ENCODE measurements around the gene PARP15.
"Not testable (repeated sequence)": the region's sequence is repeated elsewhere in the genome, so short reads cannot be mapped to it uniquely, and the experiment has no call there.

DNA sequence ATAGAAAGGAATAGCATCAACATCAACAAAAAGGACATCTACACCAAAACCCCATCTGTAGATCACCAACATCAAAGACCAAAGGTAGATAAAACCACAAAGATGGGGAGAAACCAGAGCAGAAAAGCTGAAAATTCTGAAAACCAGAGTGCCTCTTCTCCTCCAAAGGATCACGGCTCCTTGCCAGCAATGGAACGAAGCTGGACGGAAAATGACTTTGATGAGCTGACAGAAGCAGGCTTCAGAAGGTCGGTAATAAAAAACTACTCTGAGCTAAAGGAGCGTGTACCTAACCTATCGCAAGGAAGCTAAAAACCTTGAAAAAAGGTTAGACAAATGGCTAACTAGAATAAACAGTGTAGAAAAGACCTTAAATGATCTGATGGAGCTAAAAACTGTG is 74.5 kb downstream of the PARP15 start:
- TF ChIP-seq, protein P1, sequence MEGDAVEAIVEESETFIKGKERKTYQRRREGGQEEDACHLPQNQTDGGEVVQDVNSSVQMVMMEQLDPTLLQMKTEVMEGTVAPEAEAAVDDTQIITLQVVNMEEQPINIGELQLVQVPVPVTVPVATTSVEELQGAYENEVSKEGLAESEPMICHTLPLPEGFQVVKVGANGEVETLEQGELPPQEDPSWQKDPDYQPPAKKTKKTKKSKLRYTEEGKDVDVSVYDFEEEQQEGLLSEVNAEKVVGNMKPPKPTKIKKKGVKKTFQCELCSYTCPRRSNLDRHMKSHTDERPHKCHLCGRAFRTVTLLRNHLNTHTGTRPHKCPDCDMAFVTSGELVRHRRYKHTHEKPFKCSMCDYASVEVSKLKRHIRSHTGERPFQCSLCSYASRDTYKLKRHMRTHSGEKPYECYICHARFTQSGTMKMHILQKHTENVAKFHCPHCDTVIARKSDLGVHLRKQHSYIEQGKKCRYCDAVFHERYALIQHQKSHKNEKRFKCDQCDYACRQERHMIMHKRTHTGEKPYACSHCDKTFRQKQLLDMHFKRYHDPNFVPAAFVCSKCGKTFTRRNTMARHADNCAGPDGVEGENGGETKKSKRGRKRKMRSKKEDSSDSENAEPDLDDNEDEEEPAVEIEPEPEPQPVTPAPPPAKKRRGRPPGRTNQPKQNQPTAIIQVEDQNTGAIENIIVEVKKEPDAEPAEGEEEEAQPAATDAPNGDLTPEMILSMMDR (IDR thresholded peaks at IDR 0.05) = not testable (repeated sequence)
- not testable (repeated sequence) for TF ChIP-seq POLR2A (IDR thresholded peaks at IDR 0.05)
